ENCODE results near the gene POLD3. TPM values are rescaled to one million over a fixed set of nuclear protein-coding genes. Genes with fewer than 3 reads are reported as not detected.

POLD3 gene, protein sequence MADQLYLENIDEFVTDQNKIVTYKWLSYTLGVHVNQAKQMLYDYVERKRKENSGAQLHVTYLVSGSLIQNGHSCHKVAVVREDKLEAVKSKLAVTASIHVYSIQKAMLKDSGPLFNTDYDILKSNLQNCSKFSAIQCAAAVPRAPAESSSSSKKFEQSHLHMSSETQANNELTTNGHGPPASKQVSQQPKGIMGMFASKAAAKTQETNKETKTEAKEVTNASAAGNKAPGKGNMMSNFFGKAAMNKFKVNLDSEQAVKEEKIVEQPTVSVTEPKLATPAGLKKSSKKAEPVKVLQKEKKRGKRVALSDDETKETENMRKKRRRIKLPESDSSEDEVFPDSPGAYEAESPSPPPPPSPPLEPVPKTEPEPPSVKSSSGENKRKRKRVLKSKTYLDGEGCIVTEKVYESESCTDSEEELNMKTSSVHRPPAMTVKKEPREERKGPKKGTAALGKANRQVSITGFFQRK
- total RNA-seq = 19.8 TPM

DNA sequence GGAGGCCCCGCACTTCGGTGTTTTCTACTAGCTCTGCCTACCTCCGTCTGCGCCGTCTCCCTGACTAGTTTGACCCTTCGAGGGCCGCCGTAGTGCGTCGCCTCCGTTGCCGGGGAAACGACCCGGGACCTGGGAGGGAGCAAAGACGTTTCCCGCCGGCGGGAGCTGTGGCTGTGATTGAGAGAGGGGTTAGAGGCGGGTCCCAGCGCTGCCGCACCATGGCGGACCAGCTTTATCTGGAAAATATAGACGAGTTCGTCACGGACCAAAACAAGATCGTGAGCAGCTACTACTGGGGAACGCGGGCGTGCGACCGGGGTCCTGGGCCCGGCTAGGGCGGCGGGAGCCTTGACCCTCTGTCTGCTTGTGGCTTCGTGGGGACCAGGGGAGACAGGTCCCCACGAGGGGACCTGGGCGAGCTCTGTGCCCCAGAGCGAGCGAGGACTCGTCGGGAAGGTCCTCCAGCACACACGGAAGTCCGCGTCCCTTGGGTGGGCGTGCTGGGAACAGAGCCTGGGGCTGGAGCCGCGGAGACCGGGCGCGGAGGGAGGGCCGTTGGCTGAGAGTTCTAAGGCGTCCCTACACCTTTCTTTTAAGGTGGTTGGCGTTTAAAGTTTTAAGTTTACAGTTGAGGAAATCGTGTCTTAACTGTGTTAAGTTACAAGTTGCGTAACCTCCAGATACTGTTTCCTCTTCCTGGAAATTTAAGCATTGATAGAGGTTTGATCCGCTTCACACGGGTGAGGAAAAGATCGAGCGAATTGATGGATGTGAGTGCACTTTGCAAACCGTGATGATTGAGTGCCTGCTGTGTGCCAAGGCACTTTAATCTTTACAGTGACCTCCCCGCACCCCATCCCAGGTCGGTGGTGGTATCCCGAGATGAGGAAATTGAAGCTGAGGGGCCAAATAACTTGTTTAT is at the start of gene POLD3:
Gene POLD3 (plus strand): TSS at position 142 of the 922 bp plus-strand sequence. CDS start 77 bp downstream, at position 219.

Small RNA genes within 50 kb of the gene (small RNA-seq; reads per million reads assigned to genes)
- not detected for gene RANP3 (ENCODE audit: low replicate concordance)
- not detected for gene RN7SKP297 (ENCODE audit: low replicate concordance)

Other genes starting within 250 kb of the POLD3 start
- gene PGM2L1, start 194.1 kb upstream of the POLD3 start, total RNA-seq = 6.0 TPM
- gene KCNE3, start 125.0 kb upstream of the POLD3 start, total RNA-seq = 18.6 TPM
- 13.0 TPM for gene LIPT2, start 98.9 kb upstream of the POLD3 start, total RNA-seq
- 0.64 TPM for gene CHRDL2, start 138.8 kb downstream of the POLD3 start, total RNA-seq
- gene RNF169, start 156.3 kb downstream of the POLD3 start, total RNA-seq = 23.6 TPM